BJ (cell line): ENCODE data around the gene BTBD2. TPM values are rescaled to one million over a fixed set of nuclear protein-coding genes. Genes with fewer than 3 reads are reported as not detected.

Experiments used
- CTCF ChIA-PET: fragments of 350-600 bp; formaldehyde crosslinking; extraction: SDS; loops from one replicate; lab custom pipeline; 2021; ENCODE audit warnings: antibody characterized with exemption, inconsistent platforms; lab: Yijun Ruan, JAX
- POLR2A ChIA-PET: fragments of 300-600 bp; sonication (Branson Sonifier 250); formaldehyde crosslinking; extraction: SDS; loops from one replicate; lab custom pipeline; 2021; ENCODE audit warnings: antibody characterized with exemption; lab: Charles Lee
- DNase-seq: peaks from one replicate; pipeline ENCODE4 v3.0.0-alpha.2; 2011; ENCODE audit warnings: low read depth
- H3K27me3 ChIP-seq: 2 replicates; pipeline ENCODE4 v1.6.0; 2011; ENCODE audit warnings: low read length; ENCODE audit not compliant: control insufficient read depth, insufficient read depth
- H3K36me3 ChIP-seq: 2 replicates; pipeline ENCODE4 v1.5.1; 2011; ENCODE audit warnings: low read length; ENCODE audit not compliant: control insufficient read depth, insufficient read depth
- H3K4me3 ChIP-seq: 2 replicates; pipeline ENCODE4 v1.5.1; 2011; ENCODE audit warnings: low read depth, mild to moderate bottlenecking, control low read depth, low read length
- CTCF ChIP-seq: IDR thresholded peaks from 2 replicates; pipeline ENCODE4 v1.5.1; 2011; ENCODE audit warnings: low read depth, mild to moderate bottlenecking, control low read depth, inconsistent platforms, low read length, moderate library complexity; ENCODE audit not compliant: insufficient read depth
- polyA plus RNA-seq: library from polyadenylated mRNA; depleted of rRNA; stranded (reverse); fragments of >200 nt; gene quantifications from 2 replicates; pipeline ENCODE4 v1.2.3, GENCODE V29; 2011

The BTBD2 gene
- polyA plus RNA-seq, 1 experiment: 39.3 TPM

DNA sequence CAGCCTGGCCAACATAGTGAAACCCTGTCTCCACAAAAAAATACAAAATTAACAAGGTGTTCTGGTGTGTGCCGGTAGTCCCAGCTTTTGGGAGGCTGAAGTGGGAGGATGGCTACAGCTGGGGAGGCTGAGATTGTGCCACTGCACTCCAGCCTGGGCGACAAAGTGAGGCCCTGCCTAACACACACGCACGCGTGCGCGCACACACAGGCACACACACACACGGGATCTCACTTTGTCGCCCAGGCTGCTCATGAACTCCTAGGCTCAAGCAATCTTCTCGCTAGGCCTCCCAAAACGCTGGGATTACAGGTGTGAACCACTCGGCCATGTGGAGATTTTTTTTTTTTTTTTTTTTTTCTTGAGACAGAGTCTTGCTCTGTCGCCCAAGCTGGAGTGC lies 3.2 kb upstream of the BTBD2 start:
- DNase-seq: no peak
- POLR2A ChIA-PET: no interaction called here
- no peaks in the 10 kb centered on the region for H3K36me3 ChIP-seq
- H3K27me3 ChIP-seq: no peaks in the 10 kb centered on the region
- TF ChIP-seq CTCF: no peak
- CTCF ChIA-PET: interaction anchor here (1.4 to 2.8 kb wide), 6 partner anchors 40 to 88 kb away, joined by 5 to 31 read pairs (median 8); no protein-coding TSS in a partner anchor
- H3K4me3 ChIP-seq: no peak overlapping the region

GRCh38 chr19:2016041-2016807 lies 710 bp upstream of the BTBD2 start:
- CTCF ChIA-PET: interaction anchor here (0.9 to 2.3 kb wide), 2 partner anchors 53 to 86 kb away, joined by 4 to 14 read pairs; no protein-coding TSS in a partner anchor
- Histone ChIP-seq H3K4me3 (peak overlapping the region; percentile 35), H3K27me3 (no peaks in the 10 kb centered on the region), H3K36me3 (no peaks in the 10 kb centered on the region; the same call in 1 of the 2 replicates)
- POLR2A ChIA-PET: interaction anchor here (0.7 kb wide), 1 partner anchor 974 kb away, joined by 6 read pairs; no protein-coding TSS in a partner anchor
- DNase-seq: peak; percentile 15
- no peak for TF ChIP-seq CTCF

DNA sequence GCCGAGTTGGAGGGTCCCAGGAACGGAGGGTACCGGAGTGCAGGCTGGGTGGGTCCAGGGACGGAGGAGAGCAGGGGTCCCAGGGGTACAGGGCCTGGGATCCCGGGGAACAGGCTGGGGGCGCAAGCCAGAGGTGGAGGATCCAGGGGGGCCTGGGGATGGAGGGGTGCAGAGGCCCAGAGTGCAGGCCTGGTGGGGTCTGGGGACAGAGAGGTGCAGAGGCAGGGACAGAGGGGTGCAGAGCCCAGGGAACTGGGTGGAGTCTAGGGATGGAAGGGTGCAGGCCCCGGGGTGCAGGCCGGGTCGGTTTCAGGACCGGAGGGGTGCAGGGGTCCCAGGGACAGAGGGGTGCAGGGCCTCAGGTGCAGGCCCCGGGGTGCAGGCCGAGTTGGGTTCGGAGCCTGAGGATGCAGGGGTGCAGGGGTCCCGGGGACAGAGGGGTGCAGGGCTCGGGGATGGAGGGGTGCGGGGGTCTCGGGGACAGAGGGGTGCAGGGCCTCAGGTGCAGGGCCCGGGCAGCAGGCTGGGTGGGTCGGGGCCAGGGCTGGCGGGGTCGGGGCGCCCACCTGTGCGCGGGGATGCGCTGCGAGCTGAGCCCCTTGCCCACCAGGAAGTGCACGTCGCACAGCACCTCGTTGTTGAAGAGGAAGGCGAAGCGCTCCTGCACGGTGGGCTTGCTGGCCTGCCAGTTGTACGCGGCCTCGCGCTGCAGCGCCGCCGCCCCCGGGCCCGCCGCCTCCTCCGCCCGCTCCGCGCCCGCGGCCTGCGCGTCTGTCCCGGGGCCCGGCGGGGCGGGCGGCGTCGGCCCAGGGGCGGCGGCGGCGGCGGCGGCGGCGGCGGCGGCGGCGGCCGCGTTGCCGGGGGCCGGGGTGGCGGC lies 545 bp downstream of the BTBD2 start:
- peak overlapping the region; percentile 87 for H3K4me3 ChIP-seq
- CTCF ChIA-PET: no interaction called here
- no peak for DNase-seq
- no peaks in the 10 kb centered on the region for H3K27me3 ChIP-seq
- no peak for TF ChIP-seq CTCF
- peaks cover 2% of the 10 kb centered on the region; the same call in 1 of the 2 replicates for H3K36me3 ChIP-seq
- POLR2A ChIA-PET: no interaction called here

GRCh38 chr19:2014131-2014571 lies 1.4 kb downstream of the BTBD2 start:
- ChIA-PET POLR2A (no interaction called here), CTCF (no interaction called here)
- Histone ChIP-seq H3K27me3 (no peaks in the 10 kb centered on the region), H3K36me3 (peaks cover 2% of the 10 kb centered on the region; the same call in 1 of the 2 replicates), H3K4me3 (peak overlapping the region; percentile 87)
- DNase-seq: no peak
- TF ChIP-seq CTCF: no peak

- Histone ChIP-seq H3K4me3 (no peak overlapping the region), H3K27me3 (no peaks in the 10 kb centered on the region), H3K36me3 (peaks cover 2% of the 10 kb centered on the region; the same call in 1 of the 2 replicates)
- no peak for TF ChIP-seq CTCF
- ChIA-PET CTCF (no interaction called here), POLR2A (no interaction called here)
- no peak for DNase-seq
Measured at GRCh38 chr19:2013683-2013961, 1.9 kb downstream of the BTBD2 start.
